ENCODE measurements around the gene RAB20. TPM values are rescaled to one million over a fixed set of nuclear protein-coding genes. Genes with fewer than 3 reads are reported as not detected.
"Not testable (repeated sequence)": the region's sequence is repeated elsewhere in the genome, so short reads cannot be mapped to it uniquely, and the experiment has no call there.

Gene RAB20
- total RNA-seq, 1 donor from 2014 or later, result 3.3 TPM

GRCh38 chr13:110495376-110495775, 66.1 kb downstream of the RAB20 start:
- no peak for DNase-seq (ENCODE audit: extremely low read depth, low read depth, low spot score)

GRCh38 chr13:110493613-110494012, 67.9 kb downstream of the RAB20 start:
- DNase-seq (ENCODE audit: extremely low read depth, low read depth, low spot score), result no peak

- no peak for DNase-seq (ENCODE audit: extremely low read depth, low read depth, low spot score)
Observed at GRCh38 chr13:110492679-110493593, 68.6 kb downstream of the RAB20 start.

- no peak for DNase-seq (ENCODE audit: extremely low read depth, low read depth, low spot score)
Observed at GRCh38 chr13:110491869-110492678, 69.4 kb downstream of the RAB20 start.

GRCh38 chr13:110490009-110490770, 71.3 kb downstream of the RAB20 start:
- no peak for DNase-seq (ENCODE audit: extremely low read depth, low read depth, low spot score)

GRCh38 chr13:110486880-110487279, 74.6 kb downstream of the RAB20 start:
- not testable (repeated sequence) for DNase-seq (ENCODE audit: extremely low read depth, low read depth, low spot score)

- no peak for DNase-seq (ENCODE audit: extremely low read depth, low read depth, low spot score)
Observed at GRCh38 chr13:110486061-110486715, 75.3 kb downstream of the RAB20 start.

- no peak for DNase-seq (ENCODE audit: extremely low read depth, low read depth, low spot score)
Observed at GRCh38 chr13:110485604-110486003, 75.9 kb downstream of the RAB20 start.

GRCh38 chr13:110484290-110485048, 77.1 kb downstream of the RAB20 start:
- no peak for DNase-seq (ENCODE audit: extremely low read depth, low read depth, low spot score)

GRCh38 chr13:110483386-110483968, 78.0 kb downstream of the RAB20 start:
- DNase-seq (ENCODE audit: extremely low read depth, low read depth, low spot score), result no peak

- no peak for DNase-seq (ENCODE audit: extremely low read depth, low read depth, low spot score)
Observed at GRCh38 chr13:110480161-110480560, 81.4 kb downstream of the RAB20 start.

GRCh38 chr13:110479648-110480047, 81.9 kb downstream of the RAB20 start:
- no peak for DNase-seq (ENCODE audit: extremely low read depth, low read depth, low spot score)

- DNase-seq (ENCODE audit: extremely low read depth, low read depth, low spot score), result no peak
Observed at GRCh38 chr13:110479215-110479545, 82.3 kb downstream of the RAB20 start.

GRCh38 chr13:110478405-110479214, 82.9 kb downstream of the RAB20 start:
- no peak for DNase-seq (ENCODE audit: extremely low read depth, low read depth, low spot score)

- DNase-seq (ENCODE audit: extremely low read depth, low read depth, low spot score), result no peak
Observed at GRCh38 chr13:110477706-110478245, 83.7 kb downstream of the RAB20 start.

- no peak for DNase-seq (ENCODE audit: extremely low read depth, low read depth, low spot score)
Observed at GRCh38 chr13:110476220-110476617, 85.3 kb downstream of the RAB20 start.

GRCh38 chr13:110475550-110476219, 85.8 kb downstream of the RAB20 start:
- no peak for DNase-seq (ENCODE audit: extremely low read depth, low read depth, low spot score)

- no peak for DNase-seq (ENCODE audit: extremely low read depth, low read depth, low spot score)
Observed at GRCh38 chr13:110475117-110475516, 86.4 kb downstream of the RAB20 start.

Data from glomerular endothelial cell (primary cell).